Fibroblast of villous mesenchyme (primary cell): ENCODE measurements around the gene FCGR3A. TPM values are rescaled to one million over a fixed set of nuclear protein-coding genes. Genes with fewer than 3 reads are reported as not detected.

Source experiments
- DNase-seq: peaks from one replicate; pipeline ENCODE4 v3.0.0-alpha.2; 2010; ENCODE audit warnings: low read depth
- H3K4me3 ChIP-seq: 2 replicates; pipeline ENCODE4 v1.5.1; 2011; ENCODE audit warnings: low read depth, mild to moderate bottlenecking, low read length
- CTCF ChIP-seq: IDR thresholded peaks from 2 replicates; pipeline ENCODE4 v1.5.1; 2012; ENCODE audit warnings: low read depth, mild to moderate bottlenecking, low read length; ENCODE audit not compliant: insufficient read depth
- total RNA-seq: library from RNA; depleted of rRNA; stranded (reverse); fragments of >200 nt; gene quantifications from 2 replicates; pipeline ENCODE4 v1.2.3, GENCODE V29; 2012

Gene FCGR3A
- total RNA-seq, 1 donor = not detected

- DNase-seq = no peak
- no peak overlapping the region for H3K4me3 ChIP-seq
Observed at GRCh38 chr1:161502641-161503393, 46.8 kb downstream of the FCGR3A start.

GRCh38 chr1:161502181-161502580, 47.4 kb downstream of the FCGR3A start:
- DNase-seq = no peak
- TF ChIP-seq CTCF = no peak
- no peak overlapping the region for H3K4me3 ChIP-seq

More at GRCh38 chr1:161502641-161503393, 46.8 kb downstream of the FCGR3A start:
- no peak for TF ChIP-seq CTCF

GRCh38 chr1:161501234-161501633, 48.4 kb downstream of the FCGR3A start:
- no peak for TF ChIP-seq CTCF
- DNase-seq = no peak
- H3K4me3 ChIP-seq = no peak overlapping the region

GRCh38 chr1:161499099-161500039, 50.2 kb downstream of the FCGR3A start:
- H3K4me3 ChIP-seq = no peak overlapping the region
- no peak for TF ChIP-seq CTCF
- no peak for DNase-seq

GRCh38 chr1:161498646-161499045, 51.0 kb downstream of the FCGR3A start:
- no peak for TF ChIP-seq CTCF
- DNase-seq = no peak
- no peak overlapping the region for H3K4me3 ChIP-seq

- DNase-seq = no peak
- no peak for TF ChIP-seq CTCF
- H3K4me3 ChIP-seq = no peak overlapping the region
Observed at GRCh38 chr1:161497961-161498360, 51.7 kb downstream of the FCGR3A start.
